WI38 (cell line): ENCODE measurements around the gene CD302.
A peak's percentile ranks its signal among the peaks of the same experiment; 100 is the strongest.

Experiments
- H3K4me3 ChIP-seq: 2 replicates; pipeline ENCODE4 v1.5.1; 2011; ENCODE audit warnings: low read depth, mild to moderate bottlenecking, control low read depth, low read length
- CTCF ChIP-seq: IDR thresholded peaks from 2 replicates; pipeline ENCODE4 v1.5.1; 2012; ENCODE audit warnings: low read depth, mild to moderate bottlenecking, control low read depth, low read length

Gene CD302

GRCh38 chr2:159776321-159776720, 21.7 kb downstream of the CD302 start:
- TF ChIP-seq CTCF: peak; percentile 12; the same call in 1 of the 2 replicates
- no peak overlapping the region for H3K4me3 ChIP-seq

GRCh38 chr2:159775021-159775420, 23.0 kb downstream of the CD302 start:
- no peak for TF ChIP-seq CTCF
- H3K4me3 ChIP-seq: no peak overlapping the region

- no peak overlapping the region for H3K4me3 ChIP-seq
- TF ChIP-seq CTCF: no peak
Measured at GRCh38 chr2:159774370-159774990, 23.5 kb downstream of the CD302 start.

GRCh38 chr2:159773886-159774285, 24.1 kb downstream of the CD302 start:
- no peak for TF ChIP-seq CTCF
- H3K4me3 ChIP-seq: no peak overlapping the region

GRCh38 chr2:159773426-159773825, 24.6 kb downstream of the CD302 start:
- TF ChIP-seq CTCF: no peak
- H3K4me3 ChIP-seq: no peak overlapping the region

GRCh38 chr2:159769147-159769546, 28.9 kb downstream of the CD302 start:
- no peak for TF ChIP-seq CTCF
- H3K4me3 ChIP-seq: no peak overlapping the region

- no peak overlapping the region for H3K4me3 ChIP-seq
- no peak for TF ChIP-seq CTCF
Measured at GRCh38 chr2:159762075-159762474, 35.9 kb downstream of the CD302 start.
